Activated CD8-positive, alpha-beta T cell treated with anti-CD3 and anti-CD28 coated beads for 36 hours (primary cell): ENCODE measurements around the gene ODF2. TPM values are rescaled to one million over a fixed set of nuclear protein-coding genes. Genes with fewer than 3 reads are reported as not detected.

Source experiments
- ATAC-seq: fragments of 200-7000 bp; cut with Tn5 transposase; one replicate; pipeline ENCODE4 v1.10.0; 2021; ENCODE audit warnings: mild to moderate bottlenecking, moderate library complexity
- CTCF ChIA-PET: fragments of 350-600 bp; sonication (Branson Sonifier 250); formaldehyde crosslinking; loops from one replicate; lab custom pipeline; 2021; ENCODE audit warnings: antibody characterized with exemption; lab: Charles Lee
- POLR2A ChIA-PET: fragments of 350-600 bp; sonication (Branson Sonifier 250); formaldehyde crosslinking; loops from one replicate; lab custom pipeline; 2021; ENCODE audit warnings: antibody characterized with exemption; lab: Charles Lee
- DNase-seq: peaks from one replicate; pipeline ENCODE4 v3.0.0-alpha.2; 2020
- H3K27ac Mint-ChIP-seq: one replicate; pipeline ENCODE4 v1.8.0; 2021; ENCODE audit warnings: mild to moderate bottlenecking, mixed read lengths
- H3K27me3 Mint-ChIP-seq: one replicate; pipeline ENCODE4 v1.8.0; 2021; ENCODE audit warnings: mixed read lengths
- H3K36me3 Mint-ChIP-seq: one replicate; pipeline ENCODE4 v1.8.0; 2021; ENCODE audit warnings: low read depth, mixed read lengths
- H3K4me1 Mint-ChIP-seq: one replicate; pipeline ENCODE4 v1.8.0; 2021; ENCODE audit warnings: low read depth, mixed read lengths
- H3K4me3 Mint-ChIP-seq: one replicate; pipeline ENCODE4 v1.8.0; 2021; ENCODE audit warnings: mild to moderate bottlenecking, moderate library complexity, mixed read lengths
- H3K9me3 Mint-ChIP-seq: one replicate; pipeline ENCODE4 v1.8.0; 2021; ENCODE audit warnings: mixed read lengths
- intact Hi-C: fragments of 100-400 bp; cut with micrococcal nuclease; formaldehyde crosslinking; loops from one replicate; pipeline ENCODE4 v1.10.0; 2022
- total RNA-seq, 2 experiments: library from RNA; stranded (reverse); gene quantifications; one replicate each; pipeline ENCODE4 v1.2.3, GENCODE V29; 2021
- TF ChIP-seq, protein P1 (sequence below): fragments of 200-600 bp; IDR thresholded peaks from one replicate; pipeline ENCODE4 v1.8.0; 2022; ENCODE audit warnings: antibody characterized with exemption, mild to moderate bottlenecking

The ODF2 gene
- total RNA-seq, 2 experiments from 2014 or later, result 79.3 to 83.6 TPM

DNA sequence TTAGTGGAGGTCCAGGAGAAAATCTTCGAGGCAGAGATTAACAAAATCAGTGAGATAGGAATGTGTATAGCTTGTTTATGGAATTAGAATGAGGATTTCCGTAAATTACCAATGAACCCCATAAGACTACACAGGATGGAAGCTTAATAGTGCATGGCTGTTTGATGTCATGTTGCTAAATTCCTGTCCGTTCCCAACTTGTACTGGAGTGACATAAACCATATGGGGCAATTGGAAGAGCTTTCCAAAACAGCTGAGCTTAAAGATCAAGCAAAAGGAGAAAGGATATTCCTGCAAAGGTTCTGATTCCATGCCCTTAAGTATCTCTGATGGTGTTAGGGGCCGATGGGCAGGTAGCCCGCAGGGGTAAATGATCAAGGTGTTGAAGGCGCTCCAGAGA, 66.2 kb downstream of the ODF2 start:
- Mint-ChIP-seq H3K9me3 (peaks cover 2% of the 10 kb centered on the region), H3K27me3 (no peaks in the 10 kb centered on the region), H3K27ac (no peak overlapping the region), H3K4me1 (no peaks in the 10 kb centered on the region), H3K4me3 (no peak overlapping the region), H3K36me3 (peaks cover 41% of the 10 kb centered on the region)
- TF ChIP-seq, protein P1, sequence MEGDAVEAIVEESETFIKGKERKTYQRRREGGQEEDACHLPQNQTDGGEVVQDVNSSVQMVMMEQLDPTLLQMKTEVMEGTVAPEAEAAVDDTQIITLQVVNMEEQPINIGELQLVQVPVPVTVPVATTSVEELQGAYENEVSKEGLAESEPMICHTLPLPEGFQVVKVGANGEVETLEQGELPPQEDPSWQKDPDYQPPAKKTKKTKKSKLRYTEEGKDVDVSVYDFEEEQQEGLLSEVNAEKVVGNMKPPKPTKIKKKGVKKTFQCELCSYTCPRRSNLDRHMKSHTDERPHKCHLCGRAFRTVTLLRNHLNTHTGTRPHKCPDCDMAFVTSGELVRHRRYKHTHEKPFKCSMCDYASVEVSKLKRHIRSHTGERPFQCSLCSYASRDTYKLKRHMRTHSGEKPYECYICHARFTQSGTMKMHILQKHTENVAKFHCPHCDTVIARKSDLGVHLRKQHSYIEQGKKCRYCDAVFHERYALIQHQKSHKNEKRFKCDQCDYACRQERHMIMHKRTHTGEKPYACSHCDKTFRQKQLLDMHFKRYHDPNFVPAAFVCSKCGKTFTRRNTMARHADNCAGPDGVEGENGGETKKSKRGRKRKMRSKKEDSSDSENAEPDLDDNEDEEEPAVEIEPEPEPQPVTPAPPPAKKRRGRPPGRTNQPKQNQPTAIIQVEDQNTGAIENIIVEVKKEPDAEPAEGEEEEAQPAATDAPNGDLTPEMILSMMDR, result no peak
- ATAC-seq (no peak), DNase-seq (no peak)
- CTCF ChIA-PET, result no interaction called here
- POLR2A ChIA-PET, result no interaction called here
- intact Hi-C loops, result no loop called here

GRCh38 chr9:128523199-128523925, 67.6 kb downstream of the ODF2 start:
- no peaks in the 10 kb centered on the region for H3K4me1 Mint-ChIP-seq
- intact Hi-C loops, result no loop called here
- H3K4me3 Mint-ChIP-seq, result no peak overlapping the region
- TF ChIP-seq, protein P1, result no peak
- DNase-seq (no peak), ATAC-seq (no peak)
- peaks cover 2% of the 10 kb centered on the region for H3K9me3 Mint-ChIP-seq
- CTCF ChIA-PET, result no interaction called here
- H3K27ac Mint-ChIP-seq, result no peak overlapping the region
- POLR2A ChIA-PET, result no interaction called here
- no peaks in the 10 kb centered on the region for H3K27me3 Mint-ChIP-seq
- peaks cover 35% of the 10 kb centered on the region for H3K36me3 Mint-ChIP-seq

DNA sequence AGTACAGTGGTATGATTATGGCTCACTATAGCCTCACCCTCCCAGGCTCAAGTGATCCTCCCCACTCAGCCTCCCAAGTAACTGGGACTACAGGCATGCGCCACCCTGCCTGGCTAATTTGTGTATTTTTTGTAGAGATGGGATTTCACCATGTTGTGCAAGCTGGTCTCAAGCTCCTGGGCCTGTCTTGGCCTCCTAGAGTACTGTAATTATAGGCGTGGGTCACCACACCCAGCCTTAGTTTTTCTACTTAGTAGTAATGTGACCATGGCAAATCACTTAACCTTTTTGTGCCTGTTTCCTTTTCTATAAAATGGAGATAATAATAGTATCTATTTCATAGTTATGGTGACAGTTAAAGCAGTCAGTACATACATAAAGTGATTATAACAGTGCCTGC, 70.9 kb downstream of the ODF2 start:
- POLR2A ChIA-PET, result interaction anchor here (0.7 kb wide), 1 partner anchor 18 kb away, joined by 3 read pairs; no protein-coding TSS in a partner anchor
- no peak for DNase-seq
- ATAC-seq, result no peak
- Mint-ChIP-seq H3K4me1 (no peaks in the 10 kb centered on the region), H3K4me3 (no peak overlapping the region), H3K27me3 (no peaks in the 10 kb centered on the region), H3K27ac (no peak overlapping the region), H3K36me3 (peaks cover 33% of the 10 kb centered on the region), H3K9me3 (no peaks in the 10 kb centered on the region)
- CTCF ChIA-PET, result no interaction called here
- intact Hi-C loops, result no loop called here
- TF ChIP-seq, protein P1, result no peak

GRCh38 chr9:128528445-128529160, 72.8 kb downstream of the ODF2 start:
- CTCF ChIA-PET, result interaction anchor here (1.6 kb wide), 1 partner anchor 90 kb away, joined by 4 read pairs; no protein-coding TSS in a partner anchor
- POLR2A ChIA-PET, result interaction anchor here (1.1 kb wide), 1 partner anchor 301 kb away, joined by 3 read pairs; the partner anchor contains the start of gene SPOUT1
- TF ChIP-seq, protein P1, result no peak
- no peak for DNase-seq
- peaks cover 27% of the 10 kb centered on the region for H3K36me3 Mint-ChIP-seq
- H3K4me3 Mint-ChIP-seq, result no peak overlapping the region
- no peaks in the 10 kb centered on the region for H3K9me3 Mint-ChIP-seq
- H3K27me3 Mint-ChIP-seq, result no peaks in the 10 kb centered on the region
- ATAC-seq, result no peak
- H3K4me1 Mint-ChIP-seq, result no peaks in the 10 kb centered on the region
- no peak overlapping the region for H3K27ac Mint-ChIP-seq
- intact Hi-C loops, result no loop called here

- ChIA-PET POLR2A (no interaction called here), CTCF (interaction anchor here (1.6 kb wide), 1 partner anchor 91 kb away, joined by 4 read pairs; no protein-coding TSS in a partner anchor)
- DNase-seq (no peak), ATAC-seq (no peak)
- H3K4me3 Mint-ChIP-seq, result no peak overlapping the region
- no peak overlapping the region for H3K27ac Mint-ChIP-seq
- H3K4me1 Mint-ChIP-seq, result no peaks in the 10 kb centered on the region
- H3K36me3 Mint-ChIP-seq, result peaks cover 27% of the 10 kb centered on the region
- no peaks in the 10 kb centered on the region for H3K9me3 Mint-ChIP-seq
- H3K27me3 Mint-ChIP-seq, result no peaks in the 10 kb centered on the region
- TF ChIP-seq, protein P1, result no peak
- intact Hi-C loops, result no loop called here
Observed at GRCh38 chr9:128529191-128529590, 73.4 kb downstream of the ODF2 start.
